CD14-positive monocyte (primary cell): ENCODE data around the gene VSTM2L. TPM values are rescaled to one million over a fixed set of nuclear protein-coding genes. Genes with fewer than 3 reads are reported as not detected.
"Not testable (repeated sequence)": the region's sequence is repeated elsewhere in the genome, so short reads cannot be mapped to it uniquely, and the experiment has no call there.

Experiments
- DNase-seq, 3 donors: peaks; one replicate each; pipeline ENCODE4 v3.0.0-alpha.2; 2011 to 2022
- H2AFZ ChIP-seq: 2 replicates; pipeline ENCODE4 v1.6.0; 2012; ENCODE audit warnings: mild to moderate bottlenecking, low read depth, low read length, inconsistent platforms; ENCODE audit not compliant: insufficient read depth, poor library complexity, severe bottlenecking
- H3K27ac ChIP-seq, 2 donors: 1 replicate in 1 of 2; 2 replicates in 1 of 2; pipeline ENCODE4 v1.5.1; 2012 to 2013; ENCODE audit warnings: low read length in 2 of 2, control low read depth in 1 of 2, inconsistent platforms in 1 of 2, low read depth in 1 of 2, mild to moderate bottlenecking in 1 of 2
- H3K27me3 ChIP-seq, 2 donors: one replicate each; pipeline versions ENCODE4 v1.6.0 to v1.6.1; 2011 to 2013; ENCODE audit warnings: low read length in 2 of 2; ENCODE audit not compliant: control insufficient read depth in 2 of 2, insufficient read depth in 2 of 2
- H3K36me3 ChIP-seq, 2 donors: replicated peaks in 1 of 2; 1 replicate in 1 of 2; 2 replicates in 1 of 2; pipeline versions ENCODE4 v1.5.1 to v1.6.1; 2012 to 2013; ENCODE audit warnings: low read length in 2 of 2, control low read depth in 1 of 2, inconsistent platforms in 1 of 2, mild to moderate bottlenecking in 1 of 2; ENCODE audit not compliant: insufficient read depth in 2 of 2, control insufficient read depth in 1 of 2
- H3K4me1 ChIP-seq, 2 donors: 1 replicate in 1 of 2; 2 replicates in 1 of 2; pipeline versions ENCODE4 v1.5.1 to v1.6.1; 2012 to 2013; ENCODE audit warnings: low read length in 2 of 2, control low read depth in 1 of 2, inconsistent platforms in 1 of 2, mild to moderate bottlenecking in 1 of 2, moderate library complexity in 1 of 2; ENCODE audit not compliant: insufficient read depth in 2 of 2, control insufficient read depth in 1 of 2
- H3K4me2 ChIP-seq: replicated peaks from 2 replicates; pipeline ENCODE3; 2012; ENCODE audit warnings: low read length, moderate library complexity, mild to moderate bottlenecking; ENCODE audit not compliant: poor library complexity, severe bottlenecking; ENCODE audit errors: extremely low read depth
- H3K4me3 ChIP-seq, 3 experiments: fragments of 200-600 bp in 1 of 3; sonication (generic) in 1 of 3; replicated peaks in 1 of 3; 1 replicate in 2 of 3; 2 replicates in 1 of 3; pipeline ENCODE4 v1.5.1; 2011 to 2013; ENCODE audit warnings: low read length in 3 of 3, mild to moderate bottlenecking in 3 of 3, control low read depth in 2 of 3, low read depth in 2 of 3, inconsistent platforms in 1 of 3, moderate library complexity in 1 of 3
- H3K79me2 ChIP-seq: 2 replicates; pipeline ENCODE4 v1.6.0; 2012; ENCODE audit warnings: mild to moderate bottlenecking, control low read depth, inconsistent platforms, low read length, moderate library complexity; ENCODE audit not compliant: insufficient read depth
- H3K9ac ChIP-seq: 2 replicates; pipeline ENCODE4 v1.6.0; 2017; ENCODE audit warnings: low read length, mild to moderate bottlenecking; ENCODE audit not compliant: insufficient read depth, poor library complexity, severe bottlenecking
- H3K9me3 ChIP-seq, 2 donors: replicated peaks in 1 of 2; 1 replicate in 1 of 2; 2 replicates in 1 of 2; pipeline versions ENCODE4 v1.5.1 to v1.6.1; 2012 to 2013; ENCODE audit warnings: low read length in 2 of 2, control low read depth in 1 of 2; ENCODE audit not compliant: control insufficient read depth in 1 of 2, insufficient read depth in 1 of 2
- H4K20me1 ChIP-seq: 2 replicates; pipeline ENCODE4 v1.6.0; 2012; ENCODE audit warnings: mild to moderate bottlenecking, low read length, control low read depth, moderate library complexity; ENCODE audit not compliant: insufficient read depth
- H3K27ac Mint-ChIP-seq, 7 donors: one replicate each; pipeline ENCODE4 v1.8.0; 2020; ENCODE audit warnings: mild to moderate bottlenecking in 7 of 7, mixed read lengths in 7 of 7, moderate library complexity in 6 of 7, inconsistent platforms in 2 of 7
- H3K27me3 Mint-ChIP-seq, 3 donors: one replicate each; pipeline ENCODE4 v1.8.0; 2021 to 2022; ENCODE audit warnings: low read depth in 3 of 3, mild to moderate bottlenecking in 3 of 3, mixed read lengths in 3 of 3, moderate library complexity in 3 of 3, inconsistent platforms in 1 of 3
- H3K36me3 Mint-ChIP-seq, 2 donors: one replicate each; pipeline ENCODE4 v1.8.0; 2020; ENCODE audit warnings: mixed read lengths in 2 of 2, inconsistent platforms in 1 of 2, mild to moderate bottlenecking in 1 of 2
- H3K4me1 Mint-ChIP-seq: one replicate; pipeline ENCODE4 v1.8.0; 2020; ENCODE audit warnings: mild to moderate bottlenecking, mixed read lengths
- H3K4me3 Mint-ChIP-seq, 2 donors: one replicate each; pipeline ENCODE4 v1.8.0; 2020; ENCODE audit warnings: mild to moderate bottlenecking in 2 of 2, mixed read lengths in 2 of 2, moderate library complexity in 1 of 2
- H3K9me3 Mint-ChIP-seq, 7 donors: one replicate each; pipeline ENCODE4 v1.8.0; 2020 to 2022; ENCODE audit warnings: mixed read lengths in 7 of 7, mild to moderate bottlenecking in 6 of 7, moderate library complexity in 6 of 7, inconsistent platforms in 2 of 7
- WGBS: methylation state at CpG from one replicate; pipeline ENCODE4 v1.1.5; 2013; ENCODE audit warnings: missing lambda C conversion rate; ENCODE audit not compliant: insufficient coverage; 5-methylcytosine and 5-hydroxymethylcytosine counted together
- intact Hi-C, 2 donors: fragments of 100-400 bp; cut with micrococcal nuclease; formaldehyde crosslinking; loops; one replicate each; pipeline versions ENCODE4 v1.15.0 to v1.15.1; 2023
- polyA plus RNA-seq, 3 donors: library from polyadenylated mRNA; depleted of rRNA in 1 of 3; unstranded in 2 of 3; stranded (reverse) in 1 of 3; fragments of 300-500 nt in 2 of 3; fragments of >200 nt in 1 of 3; fragmentation: Illumina TruSeq in 2 of 3; gene quantifications; 1 replicate in 2 of 3; 2 replicates in 1 of 3; pipeline ENCODE4 v1.2.3, GENCODE V29; 2012 to 2021
- TF ChIP-seq, protein P1 (sequence below): fragments of 200-600 bp; IDR thresholded peaks from one replicate; pipeline ENCODE4 v1.8.0; 2022; ENCODE audit warnings: antibody characterized with exemption, mild to moderate bottlenecking

VSTM2L gene
- polyA plus RNA-seq, 3 donors = not detected

DNA sequence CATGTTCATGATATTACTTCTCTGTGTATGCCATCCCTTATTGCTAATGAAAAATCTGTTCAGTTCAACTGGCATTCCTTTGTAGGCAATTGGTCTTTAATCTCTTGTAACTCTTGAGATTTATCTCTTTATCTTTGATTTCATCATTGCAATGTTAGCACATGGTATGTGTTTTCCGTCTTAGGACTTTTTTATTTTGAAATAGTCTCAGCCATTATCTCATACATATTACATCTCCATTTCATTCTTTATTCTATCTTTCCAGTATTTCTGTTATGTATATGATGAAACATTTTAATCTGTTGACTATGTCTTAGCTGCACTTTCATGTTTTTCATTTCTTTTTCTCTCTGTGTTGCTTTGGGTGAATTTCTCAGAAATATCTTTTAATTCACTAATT, 58.1 kb downstream of the VSTM2L start:
- peaks cover 12 to 22% (median 14%) of the 10 kb centered on the region in 3 donors for H3K27me3 Mint-ChIP-seq
- no peak overlapping the region for H3K27ac Mint-ChIP-seq
- Histone ChIP-seq H3K9me3 (no peaks in the 10 kb centered on the region), H3K36me3 (no peaks in the 10 kb centered on the region), H4K20me1 (no peaks in the 10 kb centered on the region), H3K4me3 (no peak overlapping the region), H3K4me2 (no peak overlapping the region), H3K27ac (no peak overlapping the region), H3K79me2 (no peaks in the 10 kb centered on the region), H3K27me3 (peaks cover 4 to 18% of the 10 kb centered on the region in 2 donors), H2AFZ (no peak overlapping the region), H3K9ac (no peak overlapping the region), H3K4me1 (no peaks in the 10 kb centered on the region)
- H3K36me3 Mint-ChIP-seq = no peaks in the 10 kb centered on the region
- intact Hi-C loops = no loop called here
- no peak overlapping the region for H3K4me3 Mint-ChIP-seq
- TF ChIP-seq, protein P1, sequence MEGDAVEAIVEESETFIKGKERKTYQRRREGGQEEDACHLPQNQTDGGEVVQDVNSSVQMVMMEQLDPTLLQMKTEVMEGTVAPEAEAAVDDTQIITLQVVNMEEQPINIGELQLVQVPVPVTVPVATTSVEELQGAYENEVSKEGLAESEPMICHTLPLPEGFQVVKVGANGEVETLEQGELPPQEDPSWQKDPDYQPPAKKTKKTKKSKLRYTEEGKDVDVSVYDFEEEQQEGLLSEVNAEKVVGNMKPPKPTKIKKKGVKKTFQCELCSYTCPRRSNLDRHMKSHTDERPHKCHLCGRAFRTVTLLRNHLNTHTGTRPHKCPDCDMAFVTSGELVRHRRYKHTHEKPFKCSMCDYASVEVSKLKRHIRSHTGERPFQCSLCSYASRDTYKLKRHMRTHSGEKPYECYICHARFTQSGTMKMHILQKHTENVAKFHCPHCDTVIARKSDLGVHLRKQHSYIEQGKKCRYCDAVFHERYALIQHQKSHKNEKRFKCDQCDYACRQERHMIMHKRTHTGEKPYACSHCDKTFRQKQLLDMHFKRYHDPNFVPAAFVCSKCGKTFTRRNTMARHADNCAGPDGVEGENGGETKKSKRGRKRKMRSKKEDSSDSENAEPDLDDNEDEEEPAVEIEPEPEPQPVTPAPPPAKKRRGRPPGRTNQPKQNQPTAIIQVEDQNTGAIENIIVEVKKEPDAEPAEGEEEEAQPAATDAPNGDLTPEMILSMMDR = no peak
- DNase-seq = no peak
- peaks cover 0 to 9% (median 3%) of the 10 kb centered on the region in 7 donors for H3K9me3 Mint-ChIP-seq
- no CpG with 5 or more reads among the region's 1 CpG for WGBS
- no peaks in the 10 kb centered on the region for H3K4me1 Mint-ChIP-seq

DNA sequence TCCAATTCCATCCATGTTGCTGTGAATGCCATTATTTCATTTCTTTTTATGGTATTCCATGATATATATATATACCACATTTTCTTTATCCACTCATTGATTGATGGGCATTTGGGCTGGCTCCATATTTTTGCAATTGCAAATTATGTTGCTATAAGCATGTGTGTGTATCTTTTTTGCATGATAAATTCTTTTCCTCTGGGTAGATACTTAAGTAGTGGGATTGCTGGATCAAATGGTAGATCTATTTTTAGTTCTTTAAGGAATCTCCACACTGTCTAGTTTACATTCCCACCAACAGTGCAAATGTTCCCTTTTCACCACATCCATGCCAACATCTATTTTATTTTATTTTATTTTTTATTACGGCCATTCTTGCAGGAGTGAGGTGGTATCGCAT, 60.6 kb downstream of the VSTM2L start:
- H3K36me3 Mint-ChIP-seq, H3K79me2 ChIP-seq, intact Hi-C loops, H3K27ac Mint-ChIP-seq, H3K27me3 ChIP-seq, H3K4me2 ChIP-seq, DNase-seq, H3K4me1 ChIP-seq, H3K27ac ChIP-seq, H3K9ac ChIP-seq, H3K9me3 ChIP-seq, H3K36me3 ChIP-seq, H4K20me1 ChIP-seq, H3K4me1 Mint-ChIP-seq, H3K4me3 Mint-ChIP-seq, H3K4me3 ChIP-seq, H2AFZ ChIP-seq: not testable (repeated sequence)
- Mint-ChIP-seq H3K9me3 (peaks cover 11 to 25% (median 12%) of the 10 kb centered on the region in 7 donors), H3K27me3 (peaks cover 3 to 25% (median 17%) of the 10 kb centered on the region in 3 donors)
- WGBS = no CpG with 5 or more reads among the region's 2 CpGs
